ENCODE measurements around the gene F2RL3. TPM values are rescaled to one million over a fixed set of nuclear protein-coding genes. Genes with fewer than 3 reads are reported as not detected.

F2RL3 gene
- total and polyA plus RNA-seq, 2 of the 8 experiments (the other 6 are each of a cell fraction or from before 2014, with no cell fraction given), result not detected

DNA sequence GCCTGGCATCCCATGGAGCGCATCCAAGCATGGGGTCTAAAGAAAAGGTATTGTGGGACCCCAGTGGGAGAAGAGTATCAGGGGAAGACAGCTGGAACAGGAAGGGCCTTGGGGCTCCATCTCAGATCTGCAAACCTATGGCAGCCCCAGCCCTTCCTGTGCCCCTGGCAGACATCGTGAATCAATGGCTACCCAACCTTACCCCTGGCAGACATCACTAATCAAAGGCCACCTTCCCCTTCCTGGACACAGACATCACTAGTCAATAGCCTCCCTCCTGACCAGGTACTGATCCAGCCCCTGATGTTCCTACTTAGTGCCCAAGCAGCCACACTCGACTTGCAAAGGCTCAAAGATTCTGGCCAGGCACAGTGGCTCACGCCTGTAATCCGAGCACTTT lies 15.8 kb downstream of the F2RL3 start:
- H3K9ac ChIP-seq (replicated peaks in 1 of 4; ENCODE audit: extremely low read depth in 1 of 4, low read depth in 3 of 4, low read length in 3 of 4), result no peak overlapping the region
- ChIA-PET CTCF (ENCODE audit: partially characterized antibody) (interaction anchor here (0.6 kb wide), 1 partner anchor 1685 kb away, joined by 3 read pairs; no protein-coding TSS in a partner anchor), POLR2A (ENCODE audit: partially characterized antibody) (no interaction called here)
- H2BK15ac ChIP-seq (ENCODE audit: low read length), result no peak overlapping the region
- no peak overlapping the region for H3K27ac ChIP-seq (ENCODE audit: low read depth, low read length)
- no peak overlapping the region for H3K18ac ChIP-seq (ENCODE audit: extremely low read depth, low read length)
- H4K5ac ChIP-seq (ENCODE audit: insufficient read length, low read depth, low read length), result no peak overlapping the region
- FAIRE-seq (no peak), DNase-seq (ENCODE audit: low read depth in 1 of 2, low spot score in 2 of 2) (no peak)
- WGBS, 2 experiments (ENCODE audit: extremely low coverage in 1 of 2, insufficient coverage in 1 of 2, insufficient read length in 1 of 2, insufficient replicate concordance in 2 of 2, low coverage in 1 of 2, low lambda C conversion rate in 2 of 2, missing lambda C conversion rate in 1 of 2), result 52% methylated on average over 5 of the region's 5 CpGs; no CpG with 5 or more reads in 1 of the 2 experiments
- no peak overlapping the region for H4K91ac ChIP-seq (replicated peaks; ENCODE audit: insufficient read length, low read length)
- H3K9me3 ChIP-seq (ENCODE audit: insufficient read depth in 2 of 2, low read depth in 1 of 2, low read length in 1 of 2), result no peaks in the 10 kb centered on the region
- no peak overlapping the region for H3K56ac ChIP-seq (replicated peaks; ENCODE audit: insufficient read length, low read depth, low read length)
- H3K27me3 ChIP-seq (replicated peaks in 1 of 4; ENCODE audit: control insufficient read depth in 3 of 4, extremely low read depth in 1 of 4, insufficient read depth in 3 of 4, low read length in 3 of 4), result no peaks in the 10 kb centered on the region
- H3K4me1 ChIP-seq (replicated peaks in 1 of 4; ENCODE audit: control insufficient read depth in 3 of 4, insufficient read depth in 4 of 4, low read length in 3 of 4), result no peaks in the 10 kb centered on the region; a peak in 2 of 7 replicates
- no peaks in the 10 kb centered on the region for H3K23me2 ChIP-seq (ENCODE audit: low read depth, low read length)
- H3K79me1 ChIP-seq (ENCODE audit: low read depth, low read length), result no peaks in the 10 kb centered on the region
- no peak overlapping the region for H2BK12ac ChIP-seq (ENCODE audit: low read depth, low read length)
- no peaks in the 10 kb centered on the region for H3K79me2 ChIP-seq (ENCODE audit: control insufficient read depth in 1 of 2, insufficient read depth in 2 of 2, low read length in 2 of 2)
- H3K23ac ChIP-seq (ENCODE audit: insufficient read length), result no peak overlapping the region
- no peak overlapping the region for H3K4me2 ChIP-seq (ENCODE audit: insufficient read depth in 1 of 2, low read depth in 2 of 2, low read length in 2 of 2)
- H2AK5ac ChIP-seq (ENCODE audit: low read depth, low read length), result no peak overlapping the region
- no peak overlapping the region for H2AFZ ChIP-seq (ENCODE audit: low read length)
- H3K4ac ChIP-seq (replicated peaks; ENCODE audit: insufficient read length, low read depth, low read length), result no peak overlapping the region
- no peak overlapping the region for H2BK120ac ChIP-seq (replicated peaks; ENCODE audit: low read depth, low read length)
- H3K14ac ChIP-seq (ENCODE audit: insufficient read length), result no peak overlapping the region
- H3K4me3 ChIP-seq (ENCODE audit: extremely low read depth in 1 of 4, insufficient read depth in 2 of 4, low read depth in 3 of 4, low read length in 4 of 4), result no peak overlapping the region
- no peak overlapping the region for H2BK5ac ChIP-seq (ENCODE audit: low read depth, low read length)
- H4K8ac ChIP-seq (ENCODE audit: extremely low read depth, insufficient read depth, low read length), result no peak overlapping the region
- no peaks in the 10 kb centered on the region for H3K36me3 ChIP-seq (ENCODE audit: control insufficient read depth in 2 of 4, insufficient read depth in 4 of 4, low read length in 3 of 4)
- H4K20me1 ChIP-seq (replicated peaks in 1 of 2; ENCODE audit: control insufficient read depth in 1 of 2, insufficient read depth in 2 of 2, low read length in 2 of 2), result no peaks in the 10 kb centered on the region
- H2BK20ac ChIP-seq (ENCODE audit: low read length), result no peak overlapping the region
- TF ChIP-seq POLR2AphosphoS5 (IDR thresholded peaks at IDR 0.05; ENCODE audit: low read depth, low read length), result no peak
- TF ChIP-seq SIN3A (conservative IDR thresholded peaks at IDR 0.05 in 1 of 2, IDR thresholded peaks at IDR 0.05 in 1 of 2; ENCODE audit: low read depth in 1 of 2, low read length in 2 of 2), result no peak
- no peak for TF ChIP-seq SUZ12 (IDR thresholded peaks at IDR 0.05; ENCODE audit: low read length)
- no peak for TF ChIP-seq NRF1 (IDR thresholded peaks at IDR 0.05; ENCODE audit: low read depth, low read length)
- no peak for TF ChIP-seq MAFK (IDR thresholded peaks at IDR 0.05; ENCODE audit: low read depth, low read length)
- no peak for TF ChIP-seq POU5F1 (IDR thresholded peaks at IDR 0.05; ENCODE audit: low read depth, low read length)
- no peak for TF ChIP-seq KDM4A (IDR thresholded peaks at IDR 0.05; ENCODE audit: low read depth, low read length, severe bottlenecking)
- TF ChIP-seq, protein P1, sequence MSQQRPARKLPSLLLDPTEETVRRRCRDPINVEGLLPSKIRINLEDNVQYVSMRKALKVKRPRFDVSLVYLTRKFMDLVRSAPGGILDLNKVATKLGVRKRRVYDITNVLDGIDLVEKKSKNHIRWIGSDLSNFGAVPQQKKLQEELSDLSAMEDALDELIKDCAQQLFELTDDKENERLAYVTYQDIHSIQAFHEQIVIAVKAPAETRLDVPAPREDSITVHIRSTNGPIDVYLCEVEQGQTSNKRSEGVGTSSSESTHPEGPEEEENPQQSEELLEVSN (IDR thresholded peaks at IDR 0.05), result no peak
- TF ChIP-seq SIRT6 (IDR thresholded peaks at IDR 0.05; ENCODE audit: low read length), result no peak
- TF ChIP-seq, protein P2, sequence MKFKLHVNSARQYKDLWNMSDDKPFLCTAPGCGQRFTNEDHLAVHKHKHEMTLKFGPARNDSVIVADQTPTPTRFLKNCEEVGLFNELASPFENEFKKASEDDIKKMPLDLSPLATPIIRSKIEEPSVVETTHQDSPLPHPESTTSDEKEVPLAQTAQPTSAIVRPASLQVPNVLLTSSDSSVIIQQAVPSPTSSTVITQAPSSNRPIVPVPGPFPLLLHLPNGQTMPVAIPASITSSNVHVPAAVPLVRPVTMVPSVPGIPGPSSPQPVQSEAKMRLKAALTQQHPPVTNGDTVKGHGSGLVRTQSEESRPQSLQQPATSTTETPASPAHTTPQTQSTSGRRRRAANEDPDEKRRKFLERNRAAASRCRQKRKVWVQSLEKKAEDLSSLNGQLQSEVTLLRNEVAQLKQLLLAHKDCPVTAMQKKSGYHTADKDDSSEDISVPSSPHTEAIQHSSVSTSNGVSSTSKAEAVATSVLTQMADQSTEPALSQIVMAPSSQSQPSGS (IDR thresholded peaks at IDR 0.05; ENCODE audit: low read length), result no peak
- TF ChIP-seq YY1 (IDR thresholded peaks at IDR 0.05; ENCODE audit: low read depth, low read length), result no peak
- no peak for TF ChIP-seq SAP30 (IDR thresholded peaks at IDR 0.05; ENCODE audit: insufficient read depth, insufficient replicate concordance, low read length)

Measured in H1 (cell line).